Loucy (cell line): ENCODE data around the gene MAGT1.

Experiments
- H2AFZ ChIP-seq: fragments of 200-600 bp; sonication (generic); 2 replicates; pipeline ENCODE4 v1.6.0; 2016; ENCODE audit warnings: antibody characterized with exemption, mild to moderate bottlenecking, low read length, moderate library complexity
- H3F3A ChIP-seq: fragments of 200-600 bp; 2 replicates; pipeline ENCODE4 v1.6.0; 2016; ENCODE audit warnings: antibody characterized with exemption, low read depth, mild to moderate bottlenecking
- H3K27me3 ChIP-seq: fragments of 200-600 bp; sonication (generic); 2 replicates; pipeline ENCODE4 v1.6.1; 2014; ENCODE audit warnings: low read length, mild to moderate bottlenecking; ENCODE audit not compliant: insufficient read depth, poor library complexity, severe bottlenecking
- H3K36me3 ChIP-seq: fragments of 200-600 bp; sonication (generic); 2 replicates; pipeline ENCODE4 v1.6.1; 2016; ENCODE audit warnings: low read length; ENCODE audit not compliant: insufficient read depth
- H3K4me1 ChIP-seq: fragments of 200-600 bp; sonication (generic); 2 replicates; pipeline ENCODE4 v1.5.1; 2014; ENCODE audit warnings: low read length, mild to moderate bottlenecking; ENCODE audit not compliant: insufficient read depth, poor library complexity, severe bottlenecking
- H3K4me2 ChIP-seq: fragments of 200-600 bp; sonication (generic); 2 replicates; pipeline ENCODE4 v1.6.0; 2014; ENCODE audit warnings: antibody characterized with exemption, low read length, low read depth, mild to moderate bottlenecking; ENCODE audit not compliant: poor library complexity, severe bottlenecking
- H3K4me3 ChIP-seq: fragments of 200-600 bp; sonication (generic); 2 replicates; pipeline ENCODE4 v1.5.1; 2014; ENCODE audit warnings: low read length, mild to moderate bottlenecking, mixed read lengths; ENCODE audit not compliant: poor library complexity, severe bottlenecking
- H3K79me2 ChIP-seq: fragments of 200-600 bp; sonication (generic); 2 replicates; pipeline ENCODE4 v1.6.1; 2014; ENCODE audit warnings: low read length; ENCODE audit not compliant: insufficient read depth
- H3K9ac ChIP-seq: fragments of 200-600 bp; sonication (generic); 2 replicates; pipeline ENCODE4 v1.6.0; 2014; ENCODE audit warnings: mild to moderate bottlenecking, low read depth, low read length, moderate library complexity; ENCODE audit not compliant: poor library complexity, severe bottlenecking
- H3K9me2 ChIP-seq: fragments of 200-600 bp; sonication (generic); replicated peaks from 2 replicates; pipeline ENCODE4 v1.6.1; 2016; ENCODE audit warnings: low read depth, low read length, mixed read lengths
- H3K9me3 ChIP-seq: fragments of 200-600 bp; sonication (generic); 2 replicates; pipeline ENCODE4 v1.6.1; 2014; ENCODE audit warnings: mild to moderate bottlenecking, antibody characterized with exemption, low read length, low read depth; ENCODE audit not compliant: insufficient read depth
- H4K20me1 ChIP-seq: fragments of 200-600 bp; sonication (generic); 2 replicates; pipeline ENCODE4 v1.6.0; 2014; ENCODE audit warnings: antibody characterized with exemption, low read length, mild to moderate bottlenecking; ENCODE audit not compliant: insufficient read depth, poor library complexity, severe bottlenecking
- CTCF ChIP-seq: fragments of 200-600 bp; sonication (generic); conservative IDR thresholded peaks from 2 replicates; pipeline ENCODE4 v1.5.1; 2014; ENCODE audit warnings: mild to moderate bottlenecking, antibody characterized with exemption, low read length
- EZH2phosphoT487 ChIP-seq: fragments of 200-600 bp; IDR thresholded peaks from 2 replicates; pipeline ENCODE4 v1.6.1; 2018; ENCODE audit warnings: antibody characterized with exemption, mild to moderate bottlenecking, moderate library complexity, borderline replicate concordance

MAGT1 gene

DNA sequence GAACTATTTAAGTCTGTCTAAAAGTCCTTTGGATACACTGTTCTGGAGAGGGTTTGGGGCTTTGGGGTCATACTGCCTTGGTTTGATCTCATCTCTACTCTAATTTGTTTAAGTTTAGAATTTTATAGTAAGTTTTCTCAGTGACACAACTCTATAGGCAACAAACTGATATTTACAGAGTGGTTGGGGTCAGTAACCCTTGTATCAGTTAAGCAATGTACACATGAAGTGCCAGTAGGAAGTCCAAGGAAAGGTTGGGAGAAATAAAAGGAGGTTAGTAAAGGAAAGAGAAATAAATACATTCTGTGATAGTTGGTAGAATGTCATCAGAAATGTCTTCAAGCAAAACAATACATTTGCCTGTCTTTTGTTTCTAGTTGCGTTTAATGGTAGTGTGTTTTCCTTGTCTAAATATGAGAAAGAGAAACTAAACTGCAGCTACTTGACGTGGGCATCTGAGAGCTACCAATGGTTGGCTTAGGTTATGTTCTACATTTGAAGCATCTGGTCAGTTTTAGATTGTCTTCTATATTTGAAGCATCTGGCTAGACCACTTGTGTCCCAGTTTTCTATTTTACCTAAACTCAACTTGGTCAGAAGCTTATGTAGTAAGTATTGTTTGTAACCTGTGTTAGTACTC lies 22.2 kb upstream of the MAGT1 start:
- Histone ChIP-seq H3K79me2 (peaks cover 3% of the 10 kb centered on the region; the same call in 1 of the 2 replicates), H3F3A (no peaks in the 10 kb centered on the region), H3K4me2 (peak overlapping the region; percentile 69), H3K9ac (peak overlapping the region; percentile 50), H3K4me3 (peak overlapping the region; percentile 62), H3K9me3 (no peaks in the 10 kb centered on the region), H3K36me3 (no peaks in the 10 kb centered on the region), H3K27me3 (no peaks in the 10 kb centered on the region), H4K20me1 (no peaks in the 10 kb centered on the region), H2AFZ (no peak overlapping the region), H3K4me1 (peaks cover 11% of the 10 kb centered on the region), H3K9me2 (no peaks in the 10 kb centered on the region)
- no peak for TF ChIP-seq CTCF

DNA sequence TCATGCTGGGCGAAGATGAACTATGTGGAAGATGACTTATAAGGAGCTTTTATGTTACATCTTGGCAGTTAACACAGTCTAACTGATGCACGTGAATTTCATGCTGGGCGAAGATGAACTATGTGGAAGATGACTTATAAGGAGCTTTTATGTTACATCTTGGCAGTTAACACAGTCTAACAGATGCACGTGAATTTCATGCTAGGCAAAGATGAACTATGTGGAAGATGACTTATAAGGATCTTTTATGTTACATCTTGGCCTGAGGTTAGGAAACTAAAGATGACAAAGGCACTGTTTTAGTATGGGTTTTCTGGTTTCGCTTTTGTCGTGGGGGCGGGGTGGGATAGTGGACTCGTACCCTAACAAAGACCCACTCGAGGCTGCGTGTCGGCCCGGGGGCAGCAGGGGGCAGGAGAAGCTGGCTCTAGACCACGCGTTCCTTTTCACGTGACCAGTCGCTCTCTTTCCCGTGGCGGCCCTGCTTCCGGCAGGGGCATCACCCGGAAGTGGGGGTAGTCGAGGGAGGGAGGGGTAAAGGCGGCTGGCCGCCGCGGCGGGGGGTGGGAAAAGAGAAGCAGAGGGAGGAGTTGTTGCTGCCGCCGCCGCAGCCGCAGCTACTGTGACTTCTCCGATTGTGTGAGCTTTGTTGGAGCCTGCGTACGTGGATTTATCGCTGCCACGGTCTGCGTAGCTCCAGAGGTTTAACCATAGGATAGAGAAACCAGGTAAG lies 15.0 kb upstream of the MAGT1 start, which contains the start of gene ATP7A:
Gene ATP7A, plus strand, starts transcription at position 586 of the 733 bp plus-strand sequence. CDS start 60,949 bp downstream, outside the sequence.
- Histone ChIP-seq H3K27me3 (no peaks in the 10 kb centered on the region), H3K9me3 (no peaks in the 10 kb centered on the region), H3K4me2 (peak within 1 kb of the TSS; percentile 87), H3K9me2 (no peaks in the 10 kb centered on the region), H3F3A (no peaks in the 10 kb centered on the region), H3K79me2 (peaks cover 17% of the 10 kb centered on the region), H2AFZ (peak within 1 kb of the TSS; percentile 98), H4K20me1 (no peaks in the 10 kb centered on the region), H3K36me3 (no peaks in the 10 kb centered on the region), H3K4me1 (peaks cover 8% of the 10 kb centered on the region), H3K9ac (peak within 1 kb of the TSS; percentile 81), H3K4me3 (peak within 1 kb of the TSS; percentile 92)
- peak; percentile 47 for TF ChIP-seq CTCF
- TF ChIP-seq EZH2phosphoT487 = no peak

- TF ChIP-seq CTCF (no peak), EZH2phosphoT487 (no peak)
- Histone ChIP-seq H2AFZ (no peak overlapping the region), H3K4me2 (peak overlapping the region; percentile 96), H3K9me2 (no peaks in the 10 kb centered on the region), H3K36me3 (no peaks in the 10 kb centered on the region; the same call in 1 of the 2 replicates), H4K20me1 (peaks cover 26% of the 10 kb centered on the region), H3K9ac (peak overlapping the region; percentile 91), H3K79me2 (peaks cover 42% of the 10 kb centered on the region), H3K9me3 (no peaks in the 10 kb centered on the region), H3K4me3 (peak overlapping the region; percentile 93), H3F3A (no peaks in the 10 kb centered on the region), H3K27me3 (no peaks in the 10 kb centered on the region), H3K4me1 (no peaks in the 10 kb centered on the region)
Measured at GRCh38 chrX:77901506-77901905, 6.3 kb upstream of the MAGT1 start.
